Gastrocnemius medialis (tissue), 4 donors: ENCODE data around the gene ME3.

Experiments used
- POLR2A ChIP-seq, 2 donors: fragments of 450-650 bp; IDR thresholded peaks; one replicate each; pipeline ENCODE4 v1.6.1; 2017; ENCODE audit warnings: antibody characterized with exemption in 2 of 2, mild to moderate bottlenecking in 2 of 2, moderate library complexity in 2 of 2
- TF ChIP-seq, protein P1 (sequence below), 5 experiments: fragments of 450-650 bp in 3 of 5; fragments of 200-600 bp in 2 of 5; sonication (generic) in 2 of 5; IDR thresholded peaks in 4 of 5; conservative IDR thresholded peaks in 1 of 5; 1 replicate in 4 of 5; 2 replicates in 1 of 5; pipeline ENCODE4 v1.5.1; 2016 to 2019; ENCODE audit warnings: antibody characterized with exemption in 5 of 5, mild to moderate bottlenecking in 3 of 5, moderate library complexity in 3 of 5

DNA sequence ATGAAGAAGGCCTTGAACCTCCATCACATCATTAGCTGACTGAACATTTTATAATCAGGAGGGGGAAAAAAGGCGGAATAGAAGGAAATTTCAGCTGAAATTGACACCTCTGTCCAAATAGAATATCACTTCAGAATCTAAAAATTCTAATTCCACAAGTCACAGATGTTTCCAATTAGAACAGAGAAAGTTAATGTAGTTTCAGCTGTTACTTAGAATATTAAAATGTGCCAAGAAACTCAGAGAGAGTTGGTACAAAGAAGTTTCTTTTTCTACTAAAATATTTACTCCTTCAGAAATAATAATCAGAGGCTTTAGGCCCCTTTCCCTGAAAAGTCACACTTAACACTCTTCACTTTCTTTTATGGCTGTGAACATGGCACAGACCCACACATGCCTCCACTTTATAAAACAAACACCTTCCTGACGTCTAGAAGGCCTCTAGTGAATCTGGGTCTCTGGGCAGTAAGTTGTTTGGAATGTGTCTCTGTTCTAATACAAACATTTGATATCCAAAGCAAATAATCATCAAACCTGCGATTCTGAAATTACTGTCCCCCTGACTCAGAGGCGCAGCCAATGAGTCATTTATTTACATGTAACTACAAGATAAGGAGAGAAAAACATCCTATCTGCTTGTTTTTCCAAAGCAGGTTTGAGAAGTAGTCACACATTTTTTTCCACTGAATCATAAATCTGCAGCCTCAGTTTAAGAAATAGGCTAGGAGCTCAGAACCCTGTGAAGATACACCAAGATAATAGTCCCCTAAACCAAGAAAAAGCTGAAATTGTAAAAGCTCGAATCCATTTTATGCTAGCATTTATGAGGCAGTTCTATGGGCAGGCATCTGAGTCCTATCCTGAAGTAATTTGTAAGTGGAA lies 148.4 kb downstream of the ME3 start:
- TF ChIP-seq, protein P1, sequence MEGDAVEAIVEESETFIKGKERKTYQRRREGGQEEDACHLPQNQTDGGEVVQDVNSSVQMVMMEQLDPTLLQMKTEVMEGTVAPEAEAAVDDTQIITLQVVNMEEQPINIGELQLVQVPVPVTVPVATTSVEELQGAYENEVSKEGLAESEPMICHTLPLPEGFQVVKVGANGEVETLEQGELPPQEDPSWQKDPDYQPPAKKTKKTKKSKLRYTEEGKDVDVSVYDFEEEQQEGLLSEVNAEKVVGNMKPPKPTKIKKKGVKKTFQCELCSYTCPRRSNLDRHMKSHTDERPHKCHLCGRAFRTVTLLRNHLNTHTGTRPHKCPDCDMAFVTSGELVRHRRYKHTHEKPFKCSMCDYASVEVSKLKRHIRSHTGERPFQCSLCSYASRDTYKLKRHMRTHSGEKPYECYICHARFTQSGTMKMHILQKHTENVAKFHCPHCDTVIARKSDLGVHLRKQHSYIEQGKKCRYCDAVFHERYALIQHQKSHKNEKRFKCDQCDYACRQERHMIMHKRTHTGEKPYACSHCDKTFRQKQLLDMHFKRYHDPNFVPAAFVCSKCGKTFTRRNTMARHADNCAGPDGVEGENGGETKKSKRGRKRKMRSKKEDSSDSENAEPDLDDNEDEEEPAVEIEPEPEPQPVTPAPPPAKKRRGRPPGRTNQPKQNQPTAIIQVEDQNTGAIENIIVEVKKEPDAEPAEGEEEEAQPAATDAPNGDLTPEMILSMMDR (IDR thresholded peaks at IDR 0.05 in 4 of 5, conservative IDR thresholded peaks at IDR 0.05 in 1 of 5) = no peak
- TF ChIP-seq POLR2A (IDR thresholded peaks at IDR 0.05) = no peak
